HG02973 (cell line): ENCODE measurements around the gene DMRTA1.
A peak's percentile ranks its signal among the peaks of the same experiment; 100 is the strongest.
"Not testable (repeated sequence)": the region's sequence is repeated elsewhere in the genome, so short reads cannot be mapped to it uniquely, and the experiment has no call there.

Experiments used
- ATAC-seq: cut with Tn5 transposase; IDR thresholded peaks from one replicate; pipeline ENCODE4 v1.9.1; 2021; ENCODE audit warnings: moderate library complexity; ENCODE audit not compliant: unreplicated experiment

The DMRTA1 gene

DNA sequence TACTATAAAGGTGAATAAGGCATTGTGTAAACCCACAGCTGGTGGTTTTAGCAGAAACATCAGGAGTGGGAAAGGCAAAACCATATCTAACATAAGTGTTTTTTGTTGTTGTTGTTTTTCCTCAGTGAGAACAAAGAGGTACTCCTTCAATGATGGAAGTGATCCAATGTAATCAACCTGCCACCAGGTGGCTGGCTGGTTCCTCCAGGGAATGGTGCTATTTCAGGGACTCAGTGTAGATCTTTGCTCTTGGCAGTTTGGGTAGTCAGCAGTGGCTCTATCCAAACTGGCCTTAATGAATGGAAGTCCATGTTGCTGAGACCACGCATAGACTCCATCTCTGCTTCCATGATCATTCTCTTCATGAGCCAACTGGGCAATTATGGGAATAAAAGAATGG is 10.8 kb downstream of the DMRTA1 start:
- no peak for ATAC-seq

DNA sequence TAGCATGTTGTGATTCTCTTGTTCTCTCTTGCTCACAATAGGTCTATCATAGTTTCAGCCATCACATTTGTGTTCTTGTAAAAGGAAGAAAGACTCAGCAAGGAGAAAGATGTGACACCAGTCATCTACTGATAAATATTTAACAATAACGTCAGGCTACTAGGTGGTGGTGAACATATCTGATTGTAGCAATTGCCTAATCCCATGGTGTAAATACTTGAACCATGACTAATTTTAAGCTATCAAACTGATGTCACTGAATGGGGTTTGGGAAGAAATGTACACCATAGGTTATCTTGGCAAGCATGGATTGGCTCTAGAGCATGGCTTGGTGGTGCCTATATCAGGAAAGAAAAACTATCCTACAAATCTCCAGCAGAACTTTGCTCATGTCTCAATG is 16.6 kb downstream of the DMRTA1 start:
- no peak for ATAC-seq

DNA sequence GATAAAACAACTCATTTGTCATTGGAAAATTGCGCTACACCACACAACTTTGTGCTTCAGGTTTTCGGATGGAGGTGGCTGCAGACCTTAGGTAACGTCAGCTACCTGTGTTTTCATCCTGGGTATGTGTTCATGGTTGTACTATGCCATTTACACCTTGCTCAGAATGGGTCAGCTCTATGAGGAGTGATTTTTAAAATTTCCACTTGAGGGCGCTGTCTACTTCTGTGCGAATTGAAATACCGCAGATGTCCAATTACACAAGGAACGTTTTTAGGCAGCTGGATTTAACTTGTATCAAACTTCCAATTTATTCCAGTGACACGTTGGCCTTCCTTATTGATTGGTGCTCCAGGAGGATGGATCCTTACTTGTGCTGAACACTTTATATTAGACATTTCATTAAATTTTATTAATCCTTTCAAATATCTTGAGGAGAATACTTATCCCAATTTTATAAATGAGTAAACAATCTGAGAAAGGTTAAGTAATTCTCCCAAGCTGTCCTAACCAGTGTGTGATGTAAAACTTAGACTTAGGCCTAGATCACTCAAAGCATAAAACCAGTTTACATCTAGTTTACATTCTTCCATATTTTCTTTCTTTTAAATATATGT is 23.4 kb downstream of the DMRTA1 start:
- ATAC-seq, result peak; percentile 72

DNA sequence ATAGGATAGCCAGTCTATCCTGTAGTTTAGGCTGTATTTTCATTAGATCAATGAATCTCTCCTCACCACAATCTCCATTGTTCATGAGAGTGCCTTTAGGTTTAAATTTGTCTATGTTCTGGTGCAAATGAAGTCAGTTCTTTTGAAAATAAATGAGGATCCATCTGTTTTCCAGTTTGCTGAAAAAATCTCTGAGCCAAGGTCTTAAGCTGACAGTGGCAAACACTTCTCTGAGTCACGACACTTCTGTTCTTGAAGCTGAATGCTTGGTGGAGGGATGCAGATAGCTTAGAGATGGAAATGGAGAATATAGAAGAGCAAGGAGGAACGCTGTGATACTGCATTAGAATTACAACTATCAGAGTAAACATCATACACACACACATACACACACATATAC is 34.9 kb downstream of the DMRTA1 start:
- ATAC-seq, result no peak

DNA sequence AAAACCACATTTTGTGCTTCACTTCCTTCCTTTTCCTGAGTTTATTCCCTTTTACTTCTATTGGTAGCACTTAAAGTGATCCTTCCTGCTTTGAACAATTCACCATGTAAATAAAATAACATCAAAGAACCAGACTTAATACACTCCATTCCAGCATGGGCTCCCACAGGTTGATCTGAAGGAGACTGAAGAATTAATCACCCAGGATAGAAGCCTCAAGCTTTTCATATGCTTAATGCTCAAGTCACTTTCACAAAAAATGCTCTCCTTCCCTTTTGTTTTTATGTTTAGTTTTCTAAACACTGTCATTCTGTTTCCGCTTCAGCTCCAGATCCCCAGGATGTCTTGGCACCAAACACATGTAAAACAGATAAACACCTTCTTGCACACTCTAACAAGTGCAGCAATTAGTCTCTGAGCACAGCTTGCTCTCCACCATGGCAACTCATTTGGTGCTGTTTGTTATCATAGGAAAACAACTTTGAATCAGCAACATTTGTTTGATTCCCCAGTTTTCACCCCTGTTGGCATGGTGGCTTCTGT is 37.0 kb downstream of the DMRTA1 start:
- ATAC-seq, result no peak

DNA sequence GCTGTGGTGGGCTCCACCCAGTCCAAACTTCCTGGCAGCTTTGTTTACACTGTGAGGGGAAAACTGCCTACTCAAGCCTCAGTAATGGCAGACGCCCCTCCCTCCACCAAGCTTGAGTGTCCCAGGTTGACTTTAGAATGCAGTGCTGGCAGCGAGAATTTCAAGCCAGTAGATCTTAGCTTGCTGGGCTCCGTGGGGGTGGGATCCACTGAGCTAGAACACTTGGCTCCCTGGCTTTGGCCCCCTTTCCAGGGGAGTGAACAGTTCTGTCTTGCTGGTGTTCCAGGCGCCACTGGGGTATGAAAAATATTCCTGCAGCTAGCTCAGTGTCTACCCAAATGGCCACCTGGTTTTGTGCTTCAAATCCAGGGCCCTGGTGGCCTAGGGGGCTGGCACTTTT is 49.6 kb downstream of the DMRTA1 start:
- ATAC-seq, result not testable (repeated sequence)
